ENCODE results near the gene GREM2.

GREM2 gene

DNA sequence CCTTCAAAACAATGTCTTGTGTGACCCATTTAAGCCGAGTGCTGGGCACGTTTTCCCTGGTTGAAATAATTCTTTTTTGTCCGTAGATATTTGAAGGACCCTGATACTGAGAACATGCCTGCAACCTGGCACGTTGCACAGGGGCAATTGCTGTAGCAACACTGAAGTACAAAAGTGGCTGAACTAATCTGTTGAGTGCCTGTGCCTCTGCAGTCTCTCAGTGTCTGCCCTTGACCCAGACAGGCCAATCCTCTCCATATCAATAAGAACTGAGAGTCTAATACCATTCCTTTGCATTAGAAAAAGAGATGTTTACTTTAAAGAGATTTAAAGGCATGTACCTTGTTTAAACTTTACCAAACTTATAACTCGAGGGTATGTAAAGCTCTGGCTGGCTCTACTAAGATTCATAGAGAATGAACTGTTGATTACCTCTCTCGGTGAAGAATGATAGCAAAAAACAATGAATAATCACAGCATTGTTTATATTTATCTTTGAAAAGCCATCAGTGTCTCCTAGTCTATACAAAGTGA, 2.4 kb downstream of the GREM2 start:
- DNase-seq, result no peak

DNA sequence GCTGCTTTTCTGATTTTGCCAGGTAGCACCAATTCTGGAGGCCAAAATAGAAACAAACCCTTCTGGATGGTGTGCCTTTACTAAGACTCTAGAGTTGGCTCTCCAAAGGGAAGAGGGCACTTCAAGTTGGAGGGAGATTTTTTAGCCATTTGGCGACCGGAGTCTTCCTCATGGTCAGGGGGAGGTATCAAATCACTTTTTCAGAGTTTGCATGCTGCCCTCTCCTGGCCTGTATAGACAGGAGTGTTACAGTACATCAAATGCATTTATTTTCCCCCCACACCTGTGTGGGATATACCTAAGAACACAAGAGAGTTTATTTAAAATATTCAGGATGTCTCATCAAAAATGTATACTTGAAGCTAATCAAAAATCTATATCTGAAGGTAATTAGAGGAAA, 3.2 kb downstream of the GREM2 start:
- no peak for DNase-seq

- no peak for DNase-seq
Observed at GRCh38 chr1:240607006-240607405, 4.9 kb downstream of the GREM2 start.

DNA sequence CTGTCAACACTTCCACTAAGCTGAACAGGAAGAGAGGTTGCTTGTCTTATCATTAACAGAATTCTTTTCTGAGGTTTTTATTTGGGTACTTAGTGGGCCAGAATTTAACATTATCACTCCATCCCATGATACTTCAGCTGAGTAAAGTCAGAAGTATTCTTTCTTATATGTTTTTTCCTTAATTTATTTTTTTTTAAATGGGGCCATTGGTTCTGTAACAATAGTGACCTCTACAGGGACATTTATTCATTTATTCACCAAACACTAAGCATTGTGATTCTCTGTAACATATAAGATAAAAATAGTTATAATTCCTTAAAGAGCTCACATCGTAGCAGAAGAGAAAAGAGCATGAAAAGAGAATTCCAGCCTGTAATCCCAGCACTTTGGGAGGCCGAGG, 9.8 kb downstream of the GREM2 start:
- no peak for DNase-seq

DNA sequence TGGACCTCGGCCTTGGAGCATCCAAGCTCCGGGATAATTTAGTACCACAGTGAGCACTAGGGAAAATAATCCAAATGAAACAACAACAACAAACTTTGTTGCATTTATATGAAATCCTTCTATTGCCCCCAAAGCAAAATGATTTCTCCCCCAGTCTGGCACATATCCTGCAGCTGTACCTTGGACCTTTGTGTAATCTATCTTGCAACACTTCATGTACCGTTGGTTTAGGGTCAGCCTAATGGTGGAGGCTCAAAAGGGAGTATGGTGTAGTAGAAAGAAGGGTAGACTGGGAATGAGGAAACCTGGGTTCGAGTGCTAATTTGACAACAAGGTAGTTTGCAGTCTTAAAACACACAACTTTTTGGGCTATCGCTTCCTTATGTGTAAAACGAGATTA, 12.1 kb downstream of the GREM2 start:
- no peak for DNase-seq

DNA sequence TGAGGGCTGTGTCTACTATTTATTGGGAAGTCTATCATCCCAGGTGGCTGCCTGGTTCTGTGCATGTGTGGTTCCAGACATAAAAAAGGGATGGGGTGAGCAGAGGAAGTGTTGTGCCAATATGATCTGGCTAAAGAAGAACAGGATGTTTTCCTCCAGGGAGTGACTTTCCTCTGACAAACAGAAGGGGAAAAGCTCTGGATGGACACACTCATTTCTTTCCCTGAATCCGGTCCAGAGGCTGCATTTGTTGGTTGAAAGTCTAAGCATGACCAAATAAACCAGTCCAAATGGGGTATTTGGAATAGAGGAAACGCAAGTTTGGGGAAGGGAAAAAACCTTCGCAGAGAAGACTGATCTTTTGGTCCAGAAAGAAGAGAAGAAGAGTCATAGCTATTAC, 12.7 kb downstream of the GREM2 start:
- DNase-seq, result no peak

DNA sequence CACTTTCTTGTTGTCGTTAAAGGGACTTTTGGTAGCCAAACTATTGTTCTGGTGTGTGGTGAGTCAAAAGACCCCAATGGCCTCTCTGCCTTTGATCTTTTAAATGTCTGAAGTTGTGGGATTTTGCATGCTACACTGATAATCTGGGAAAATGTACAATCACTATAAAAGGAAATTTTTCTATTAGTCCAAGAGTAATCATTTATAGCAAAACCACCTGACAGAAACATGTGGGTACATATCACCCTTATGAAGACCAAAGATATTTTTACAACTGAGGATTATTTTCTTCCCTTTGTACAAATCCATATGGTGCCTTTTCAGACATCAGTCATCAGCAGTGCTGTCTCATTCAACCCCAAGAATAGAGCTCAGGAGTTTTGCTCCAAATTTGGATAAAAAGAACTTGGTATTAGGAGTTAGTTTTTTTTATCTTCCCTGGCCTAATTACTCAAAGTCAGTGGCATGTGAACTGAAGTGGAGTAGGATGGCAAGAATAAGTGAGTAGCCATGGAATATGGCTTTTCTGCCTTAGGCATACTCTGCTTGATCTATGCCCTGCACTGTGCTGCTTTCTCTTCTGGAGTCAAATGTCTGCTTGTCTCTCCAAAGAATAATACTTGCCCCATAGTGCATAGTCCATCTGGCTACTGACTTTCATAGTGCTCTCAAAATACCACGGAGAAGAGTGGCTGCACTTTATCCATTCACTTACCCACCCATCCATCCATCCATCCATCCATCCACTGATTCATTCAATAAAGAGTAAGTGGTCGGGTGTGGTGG, 13.5 kb downstream of the GREM2 start:
- DNase-seq, result no peak

GRCh38 chr1:240597153-240597745, 14.7 kb downstream of the GREM2 start:
- DNase-seq, result no peak

- DNase-seq, result no peak
Observed at GRCh38 chr1:240595476-240595875, 16.5 kb downstream of the GREM2 start.

- DNase-seq, result no peak
Observed at GRCh38 chr1:240591564-240591963, 20.4 kb downstream of the GREM2 start.

DNA sequence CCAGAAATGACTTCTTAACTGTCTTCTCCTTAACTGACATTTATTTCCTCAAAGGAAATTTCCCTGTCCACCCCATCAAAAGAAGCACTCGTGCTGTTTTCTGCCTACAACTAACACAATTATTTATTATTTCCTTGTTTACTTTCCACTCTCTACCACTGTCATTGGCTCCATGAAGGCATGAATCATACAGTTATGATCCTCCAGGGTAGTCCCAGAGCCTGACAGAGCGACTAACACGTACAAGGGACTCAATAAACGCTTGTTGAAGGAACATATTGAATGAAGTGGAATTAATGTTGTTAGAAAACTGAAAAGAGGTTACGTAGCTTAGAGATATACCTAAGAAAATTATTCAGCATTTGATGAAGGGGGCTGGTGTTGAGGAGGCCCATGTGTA, 20.9 kb downstream of the GREM2 start:
- DNase-seq, result no peak

DNA sequence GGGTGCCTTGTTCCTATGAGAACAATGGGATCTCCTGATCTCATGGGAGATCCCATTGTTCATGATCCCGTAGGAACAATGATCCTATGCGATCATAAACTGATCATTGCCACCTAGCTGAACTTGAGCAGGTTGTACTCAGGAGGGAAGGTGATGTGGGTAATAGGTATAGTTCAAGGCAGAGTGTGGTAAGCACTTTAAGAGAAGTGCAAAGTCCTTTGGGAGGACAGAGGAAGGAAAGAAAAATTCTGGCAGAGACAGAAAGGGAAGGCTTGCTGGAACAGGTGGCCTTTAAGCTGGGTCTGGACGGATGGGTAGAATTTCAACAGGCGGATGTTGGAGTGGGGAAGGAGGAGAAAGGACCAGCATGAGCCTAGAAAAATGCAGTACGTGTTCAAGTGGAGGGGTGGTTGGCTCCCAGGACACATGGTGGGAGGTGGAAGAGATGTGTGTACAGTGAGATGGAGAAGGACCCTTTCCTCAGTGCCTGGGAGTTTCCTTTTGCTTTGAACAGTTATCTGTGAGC, 22.3 kb downstream of the GREM2 start:
- no peak for DNase-seq

- no peak for DNase-seq
Observed at GRCh38 chr1:240586006-240586405, 25.9 kb downstream of the GREM2 start.

- no peak for DNase-seq
Observed at GRCh38 chr1:240582953-240583352, 29.0 kb downstream of the GREM2 start.

DNA sequence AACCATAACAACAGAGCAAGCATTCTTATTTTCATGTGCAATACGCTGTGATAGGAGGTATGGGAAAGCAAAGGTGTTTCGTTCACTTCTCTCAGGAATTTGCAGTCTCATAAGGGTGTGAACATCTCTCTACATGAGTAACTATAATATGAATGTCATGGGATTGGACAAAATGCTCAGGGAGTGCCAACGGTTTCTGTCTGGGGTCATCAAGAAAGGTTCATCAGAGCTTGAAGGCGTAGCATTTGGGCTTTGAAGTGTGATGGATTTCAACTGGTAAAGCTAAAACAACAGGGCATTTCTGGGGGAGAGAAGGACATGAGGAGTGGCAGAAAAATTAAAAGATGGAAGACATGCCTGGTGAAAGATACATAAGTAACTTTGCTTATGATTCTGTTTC, 32.4 kb downstream of the GREM2 start:
- no peak for DNase-seq

DNA sequence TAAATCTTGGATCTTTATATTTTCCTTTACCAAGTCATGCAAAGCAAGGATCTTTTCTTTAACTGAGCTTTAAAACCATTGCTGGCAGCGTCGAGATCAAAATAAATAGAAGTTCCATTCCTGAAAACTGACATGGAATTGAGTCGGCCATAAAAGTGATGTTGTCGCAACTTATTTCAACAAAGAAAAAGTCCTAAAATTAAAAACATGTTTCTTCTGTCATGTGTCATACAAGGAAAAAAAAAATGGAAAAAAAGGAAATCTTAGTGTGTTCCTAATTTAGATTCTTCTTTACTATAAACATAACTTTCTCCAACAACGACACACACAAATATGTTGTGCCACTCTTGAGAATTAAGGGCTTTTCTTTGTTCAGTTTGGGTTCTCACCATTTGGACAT, 34.9 kb downstream of the GREM2 start:
- no peak for DNase-seq

- DNase-seq, result no peak
Observed at GRCh38 chr1:240575981-240576662, 35.8 kb downstream of the GREM2 start.

- DNase-seq, result no peak
Observed at GRCh38 chr1:240572328-240572727, 39.6 kb downstream of the GREM2 start.

DNA sequence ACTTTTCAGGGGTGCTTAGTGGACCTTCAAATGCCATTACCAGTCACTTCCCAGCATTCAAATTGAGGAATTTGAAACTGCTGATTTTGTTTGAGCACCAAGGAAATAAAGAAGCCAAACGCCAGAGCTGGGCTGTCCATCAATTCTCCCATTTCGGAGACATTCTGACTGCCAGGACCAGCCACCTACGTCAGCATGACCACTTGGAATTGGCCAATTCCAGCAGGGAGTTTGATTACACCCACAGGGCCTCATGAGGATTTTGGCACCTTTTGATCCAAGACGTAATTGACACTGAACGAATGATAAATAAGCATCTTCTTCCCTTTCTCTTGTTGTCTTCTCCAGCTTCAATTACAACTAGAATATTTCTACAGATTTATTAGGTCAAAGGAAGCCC, 40.2 kb downstream of the GREM2 start:
- no peak for DNase-seq

- no peak for DNase-seq
Observed at GRCh38 chr1:240567066-240567465, 44.9 kb downstream of the GREM2 start.

DNA sequence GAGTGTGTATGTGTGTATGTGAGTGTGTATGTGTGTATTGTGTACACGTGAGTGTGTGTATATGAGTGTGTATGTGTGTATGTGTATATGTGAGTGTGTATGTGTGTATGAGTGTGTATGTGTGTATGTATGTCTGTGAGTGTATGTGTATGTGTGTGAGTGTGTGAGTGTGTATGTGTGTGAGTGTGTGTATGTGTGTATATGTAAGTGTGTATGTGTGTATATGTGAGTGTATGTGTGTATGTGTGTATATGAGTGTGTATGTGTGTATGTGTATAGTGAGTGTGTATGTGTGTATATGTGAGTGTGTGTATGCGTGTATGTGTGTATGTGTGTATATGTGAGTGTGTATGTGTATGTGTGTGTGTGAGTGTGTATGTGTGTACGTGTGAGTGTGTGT, 49.2 kb downstream of the GREM2 start:
- no peak for DNase-seq

DNA sequence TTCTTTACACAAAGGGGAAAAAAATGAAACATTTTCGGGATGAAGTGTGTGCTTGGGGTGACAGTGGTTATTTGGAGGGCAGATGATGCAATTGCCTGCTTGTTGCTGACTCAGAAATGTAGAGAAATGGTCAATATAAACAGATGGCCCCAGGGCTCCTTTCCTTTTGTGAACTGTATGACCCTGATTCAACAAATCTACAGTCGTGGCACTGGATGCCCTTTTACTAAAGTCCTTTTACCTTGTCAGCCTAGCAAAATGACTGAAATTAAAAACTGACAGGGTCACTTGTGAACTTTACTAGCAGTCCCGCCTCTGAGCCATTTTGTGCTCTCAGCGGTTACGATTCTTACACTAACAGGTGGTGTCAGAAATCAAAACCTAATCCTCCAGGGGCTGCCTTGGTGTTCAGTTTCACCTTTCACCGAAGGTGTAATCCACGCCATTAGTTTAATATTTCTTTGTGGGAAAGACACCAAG, 49.8 kb downstream of the GREM2 start:
- no peak for DNase-seq

- no peak for DNase-seq
Observed at GRCh38 chr1:240559781-240560180, 52.2 kb downstream of the GREM2 start.

- DNase-seq, result no peak
Observed at GRCh38 chr1:240555524-240555923, 56.4 kb downstream of the GREM2 start.
